Stimulated activated CD8-positive, alpha-beta memory T cell treated with anti-CD3 and anti-CD28 coated beads, Interleukin-7, amount 100 ng/mL, for 4 hours (primary cell): Measurements from ENCODE around the gene COL5A3.
"Not testable (repeated sequence)": the region's sequence is repeated elsewhere in the genome, so short reads cannot be mapped to it uniquely, and the experiment has no call there.

Experiments
- DNase-seq, 2 donors: peaks; one replicate each; pipeline ENCODE4 v3.0.0-alpha.2; 2020; ENCODE audit warnings: low read depth in 2 of 2

COL5A3 gene

GRCh38 chr19:9971166-9971897, 39.0 kb downstream of the COL5A3 start:
- DNase-seq = no peak

- DNase-seq = no peak
These were observed 39.8 kb downstream of the COL5A3 start for GRCh38 chr19:9970481-9970880.

- DNase-seq = no peak
These were observed 40.7 kb downstream of the COL5A3 start for GRCh38 chr19:9969688-9969975.

GRCh38 chr19:9968820-9969687, 41.2 kb downstream of the COL5A3 start:
- DNase-seq = no peak

- DNase-seq = no peak
These were observed 43.0 kb downstream of the COL5A3 start for GRCh38 chr19:9967326-9967725.

GRCh38 chr19:9966448-9966847, 43.9 kb downstream of the COL5A3 start:
- DNase-seq = no peak

GRCh38 chr19:9966024-9966423, 44.3 kb downstream of the COL5A3 start:
- no peak for DNase-seq

GRCh38 chr19:9962623-9963290, 47.5 kb downstream of the COL5A3 start:
- no peak for DNase-seq

- DNase-seq = no peak
These were observed 49.2 kb downstream of the COL5A3 start for GRCh38 chr19:9961103-9961502.

- DNase-seq = no peak
These were observed 51.9 kb downstream of the COL5A3 start for GRCh38 chr19:9958379-9958821.

GRCh38 chr19:9956956-9957355, 53.3 kb downstream of the COL5A3 start:
- no peak for DNase-seq

- DNase-seq = no peak
These were observed 56.3 kb downstream of the COL5A3 start for GRCh38 chr19:9953802-9954542.

- no peak for DNase-seq
These were observed 58.0 kb downstream of the COL5A3 start for GRCh38 chr19:9952276-9952675.

GRCh38 chr19:9947441-9947840, 62.9 kb downstream of the COL5A3 start:
- DNase-seq = no peak

- DNase-seq = not testable (repeated sequence)
These were observed 63.7 kb downstream of the COL5A3 start for GRCh38 chr19:9946528-9947125.

GRCh38 chr19:9945319-9945966, 64.9 kb downstream of the COL5A3 start:
- DNase-seq = no peak

- no peak for DNase-seq
These were observed 66.6 kb downstream of the COL5A3 start for GRCh38 chr19:9943744-9944143.

GRCh38 chr19:9941671-9942070, 68.6 kb downstream of the COL5A3 start:
- no peak for DNase-seq

- DNase-seq = no peak
These were observed 69.1 kb downstream of the COL5A3 start for GRCh38 chr19:9941231-9941630.

GRCh38 chr19:9940778-9941177, 69.5 kb downstream of the COL5A3 start:
- no peak for DNase-seq

- DNase-seq = no peak
These were observed 70.9 kb downstream of the COL5A3 start for GRCh38 chr19:9939301-9939913.
